GM15510 (cell line): ENCODE data around the gene FAM53B.

Experiments used
- POLR2A ChIP-seq: IDR thresholded peaks from 3 replicates; pipeline ENCODE4 v1.6.1; 2011; ENCODE audit warnings: borderline replicate concordance; ENCODE audit not compliant: insufficient read length; ENCODE audit errors: extremely low read depth

Gene FAM53B

GRCh38 chr10:124616040-124616835 is 127.9 kb downstream of the FAM53B start:
- no peak for TF ChIP-seq POLR2A

- TF ChIP-seq POLR2A = no peak
Observed at GRCh38 chr10:124615259-124615658, 128.9 kb downstream of the FAM53B start.

- no peak for TF ChIP-seq POLR2A
Observed at GRCh38 chr10:124614003-124614659, 130.0 kb downstream of the FAM53B start.

GRCh38 chr10:124612611-124613498 is 131.3 kb downstream of the FAM53B start:
- no peak for TF ChIP-seq POLR2A

- no peak for TF ChIP-seq POLR2A
Observed at GRCh38 chr10:124611738-124612137, 132.4 kb downstream of the FAM53B start.

- TF ChIP-seq POLR2A = no peak
Observed at GRCh38 chr10:124609698-124610097, 134.5 kb downstream of the FAM53B start.

- TF ChIP-seq POLR2A = no peak
Observed at GRCh38 chr10:124608093-124608721, 136.0 kb downstream of the FAM53B start.

GRCh38 chr10:124607693-124608092 is 136.5 kb downstream of the FAM53B start:
- TF ChIP-seq POLR2A = no peak

- no peak for TF ChIP-seq POLR2A
Observed at GRCh38 chr10:124606822-124607221, 137.4 kb downstream of the FAM53B start.

GRCh38 chr10:124605856-124606812 is 138.0 kb downstream of the FAM53B start:
- no peak for TF ChIP-seq POLR2A

- TF ChIP-seq POLR2A = no peak
Observed at GRCh38 chr10:124605481-124605855, 138.7 kb downstream of the FAM53B start.

- TF ChIP-seq POLR2A = no peak
Observed at GRCh38 chr10:124605001-124605370, 139.2 kb downstream of the FAM53B start.

- no peak for TF ChIP-seq POLR2A
Observed at GRCh38 chr10:124604214-124605000, 139.8 kb downstream of the FAM53B start.
